ENCODE measurements around the gene CYP26B1.

CYP26B1 gene

GRCh38 chr2:72147303-72147971 is at the start of gene CYP26B1:
CYP26B1 (minus strand) TSS chr2:72147862; CDS start chr2:72147834, 28 bp downstream.
- DNase-seq (ENCODE audit: low read depth), result no peak
- H3K4me3 ChIP-seq (ENCODE audit: low read length), result peak within 1 kb of the TSS; percentile 54
- no peak for TF ChIP-seq CTCF (conservative IDR thresholded peaks at IDR 0.05; ENCODE audit: low read depth, low read length)

- no peak for TF ChIP-seq CTCF (conservative IDR thresholded peaks at IDR 0.05; ENCODE audit: low read depth, low read length)
- no peak for DNase-seq (ENCODE audit: low read depth)
- no peak overlapping the region for H3K4me3 ChIP-seq (ENCODE audit: low read length)
These were observed 46.1 kb upstream of the CYP26B1 start for GRCh38 chr2:72193723-72194122.

GRCh38 chr2:72191441-72191840 is 43.8 kb upstream of the CYP26B1 start:
- no peak for TF ChIP-seq CTCF (conservative IDR thresholded peaks at IDR 0.05; ENCODE audit: low read depth, low read length)
- no peak overlapping the region for H3K4me3 ChIP-seq (ENCODE audit: low read length)
- no peak for DNase-seq (ENCODE audit: low read depth)

- no peak overlapping the region for H3K4me3 ChIP-seq (ENCODE audit: low read length)
- no peak for TF ChIP-seq CTCF (conservative IDR thresholded peaks at IDR 0.05; ENCODE audit: low read depth, low read length)
- no peak for DNase-seq (ENCODE audit: low read depth)
These were observed 37.5 kb upstream of the CYP26B1 start for GRCh38 chr2:72185206-72185605.

GRCh38 chr2:72183466-72183865 is 35.8 kb upstream of the CYP26B1 start:
- no peak for DNase-seq (ENCODE audit: low read depth)
- no peak for TF ChIP-seq CTCF (conservative IDR thresholded peaks at IDR 0.05; ENCODE audit: low read depth, low read length)
- no peak overlapping the region for H3K4me3 ChIP-seq (ENCODE audit: low read length)

- DNase-seq (ENCODE audit: low read depth), result peak; percentile 59
- no peak overlapping the region for H3K4me3 ChIP-seq (ENCODE audit: low read length)
- TF ChIP-seq CTCF (conservative IDR thresholded peaks at IDR 0.05; ENCODE audit: low read depth, low read length), result no peak
These were observed 35.4 kb upstream of the CYP26B1 start for GRCh38 chr2:72183016-72183415.

GRCh38 chr2:72182547-72182946 is 34.9 kb upstream of the CYP26B1 start:
- TF ChIP-seq CTCF (conservative IDR thresholded peaks at IDR 0.05; ENCODE audit: low read depth, low read length), result no peak
- no peak overlapping the region for H3K4me3 ChIP-seq (ENCODE audit: low read length)
- peak; percentile 48 for DNase-seq (ENCODE audit: low read depth)
